ENCODE results near the gene TRIM62.
A peak's percentile ranks its signal among the peaks of the same experiment; 100 is the strongest.

Gene TRIM62

DNA sequence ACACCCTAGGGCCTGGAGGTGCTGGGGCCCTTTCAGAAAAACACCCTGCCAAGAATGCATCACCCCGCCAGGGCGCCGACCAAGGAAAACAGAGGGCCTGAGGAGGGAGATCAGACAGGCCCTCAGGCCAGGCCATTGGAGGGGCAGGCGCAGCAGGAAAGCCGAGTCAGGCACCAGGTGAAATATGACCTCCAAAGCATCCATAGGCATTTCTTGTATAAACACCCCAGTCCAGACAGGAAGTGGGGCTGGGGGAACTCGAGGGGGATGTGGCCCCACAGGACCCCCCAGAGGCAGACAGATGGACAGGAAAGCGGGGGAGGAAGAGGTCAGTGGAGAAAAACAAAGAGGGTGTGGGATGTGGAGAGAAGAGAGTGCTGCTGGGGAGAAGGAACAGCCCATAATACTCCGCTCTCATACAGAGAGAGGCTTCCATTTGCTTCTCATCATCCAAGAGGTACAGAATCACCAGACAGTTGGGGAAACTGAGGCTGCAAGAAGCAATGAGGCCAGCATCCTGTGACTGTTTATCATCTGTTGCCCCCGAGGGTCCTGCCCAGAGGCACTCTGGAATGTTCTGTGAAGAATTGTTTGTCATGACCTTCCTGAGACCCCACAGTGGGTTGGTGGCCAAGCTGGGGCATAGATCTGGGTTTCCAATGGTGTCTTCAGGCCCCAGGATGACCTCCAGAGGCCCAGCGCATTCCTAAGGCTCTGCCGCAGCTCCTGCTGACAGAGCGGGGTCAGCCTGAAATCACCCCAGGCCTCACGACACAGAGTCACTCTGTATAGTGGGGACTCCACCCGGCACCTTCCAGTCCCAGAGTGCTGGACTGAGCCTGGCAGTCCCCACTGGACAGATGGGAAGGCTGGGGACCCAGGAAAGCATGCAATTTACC lies 18.0 kb downstream of the TRIM62 start:
- DNase-seq (ENCODE audit: insufficient read length, low spot score) (no peak), FAIRE-seq (no peak)
- TF ChIP-seq SPI1 (IDR thresholded peaks at IDR 0.05; ENCODE audit: low read depth, low read length) = no peak
- no peak for TF ChIP-seq POLR2AphosphoS5 (IDR thresholded peaks at IDR 0.05; ENCODE audit: low read depth, low read length)
- no peak for TF ChIP-seq POU2F2 (IDR thresholded peaks at IDR 0.05; ENCODE audit: low read depth, low read length)
- TF ChIP-seq TAF1 (IDR thresholded peaks at IDR 0.05; ENCODE audit: low read depth, low read length) = no peak
- no peak for TF ChIP-seq PAX5 (IDR thresholded peaks at IDR 0.05; ENCODE audit: insufficient read depth, low read length, severe bottlenecking)
- no peak for TF ChIP-seq POLR2A (IDR thresholded peaks at IDR 0.05; ENCODE audit: low read depth, low read length)

DNA sequence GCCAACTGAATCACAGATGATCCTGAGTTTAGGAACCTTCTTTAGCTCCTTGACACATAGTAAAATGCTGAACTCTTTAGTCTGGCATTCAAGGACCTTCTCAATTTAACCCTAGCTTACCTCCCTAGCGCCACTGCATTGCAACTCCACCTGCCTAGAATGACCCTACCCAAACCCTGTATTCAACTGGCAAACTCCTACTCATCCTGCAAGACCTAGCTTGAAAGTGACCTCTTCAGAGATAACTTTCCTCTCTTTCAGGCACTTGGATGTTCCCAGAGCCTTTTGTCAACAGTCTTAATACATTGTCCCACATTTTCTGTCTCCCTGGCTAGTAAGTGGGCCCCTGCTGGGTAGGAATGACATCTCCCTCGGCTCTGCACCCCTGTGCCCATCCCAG lies 19.7 kb downstream of the TRIM62 start:
- FAIRE-seq = no peak
- no peak for DNase-seq (ENCODE audit: insufficient read length, low spot score)
- TF ChIP-seq SPI1 (IDR thresholded peaks at IDR 0.05; ENCODE audit: low read depth, low read length) = no peak
- no peak for TF ChIP-seq TAF1 (IDR thresholded peaks at IDR 0.05; ENCODE audit: low read depth, low read length)
- TF ChIP-seq POLR2AphosphoS5 (IDR thresholded peaks at IDR 0.05; ENCODE audit: low read depth, low read length) = no peak
- no peak for TF ChIP-seq POU2F2 (IDR thresholded peaks at IDR 0.05; ENCODE audit: low read depth, low read length)
- TF ChIP-seq PAX5 (IDR thresholded peaks at IDR 0.05; ENCODE audit: insufficient read depth, low read length, severe bottlenecking) = no peak
- no peak for TF ChIP-seq POLR2A (IDR thresholded peaks at IDR 0.05; ENCODE audit: low read depth, low read length)

DNA sequence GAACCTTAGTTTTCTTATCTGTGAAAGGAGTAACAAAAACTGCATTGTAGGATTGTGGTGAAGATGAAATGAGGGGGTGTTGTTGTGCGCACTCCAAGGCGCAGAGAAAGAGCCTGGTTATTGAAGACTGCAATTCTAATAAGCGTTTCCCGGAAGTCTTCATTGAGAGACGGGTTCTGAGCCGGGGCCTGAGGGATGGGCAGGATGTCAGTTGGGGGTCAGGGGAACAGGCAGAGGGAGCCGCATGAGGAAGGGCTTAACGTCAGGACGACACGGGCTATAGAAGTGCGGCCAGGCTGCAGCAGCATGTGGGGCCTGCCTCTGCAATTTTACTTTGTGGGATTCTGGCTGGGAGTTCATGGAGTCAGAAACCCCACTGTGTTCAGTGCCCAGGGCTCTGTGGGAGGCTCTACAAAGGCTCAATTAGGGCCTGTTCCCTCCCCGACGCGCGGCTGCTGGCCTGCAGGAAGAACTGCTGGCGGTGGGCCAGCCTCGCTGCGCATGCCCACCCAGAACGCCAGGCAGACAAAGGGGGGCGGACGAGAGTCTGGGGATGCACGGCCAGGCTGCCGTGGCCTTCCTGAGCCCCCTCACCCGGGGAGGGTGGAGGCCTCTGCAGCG lies 20.7 kb downstream of the TRIM62 start:
- no peak for FAIRE-seq
- no peak for TF ChIP-seq POLR2AphosphoS5 (IDR thresholded peaks at IDR 0.05; ENCODE audit: low read depth, low read length)
- TF ChIP-seq POLR2A (IDR thresholded peaks at IDR 0.05; ENCODE audit: low read depth, low read length) = no peak
- TF ChIP-seq SPI1 (IDR thresholded peaks at IDR 0.05; ENCODE audit: low read depth, low read length) = no peak
- no peak for TF ChIP-seq POU2F2 (IDR thresholded peaks at IDR 0.05; ENCODE audit: low read depth, low read length)
- no peak for TF ChIP-seq TAF1 (IDR thresholded peaks at IDR 0.05; ENCODE audit: low read depth, low read length)
- no peak for TF ChIP-seq PAX5 (IDR thresholded peaks at IDR 0.05; ENCODE audit: insufficient read depth, low read length, severe bottlenecking)
- DNase-seq (ENCODE audit: insufficient read length, low spot score) = no peak

DNA sequence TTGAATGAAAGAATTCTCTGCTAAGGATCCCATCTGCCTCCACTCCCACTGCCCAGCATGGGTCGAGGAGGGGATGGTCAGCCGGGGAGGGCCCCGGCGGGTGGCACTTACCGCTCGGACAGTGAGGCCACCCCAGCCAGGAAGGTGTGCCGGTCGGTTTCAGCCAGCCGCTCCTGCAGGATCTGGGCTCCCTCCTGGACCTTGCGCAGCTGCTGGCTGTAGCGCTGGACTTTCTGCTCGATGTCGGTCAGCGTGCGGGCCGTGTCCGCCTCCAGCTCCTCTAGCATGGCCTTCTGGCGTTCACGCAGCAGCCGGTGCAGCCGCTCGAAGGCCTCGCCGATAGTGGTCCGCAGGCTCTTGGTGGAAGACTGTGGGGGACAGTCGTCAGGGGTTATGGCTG lies 22.3 kb downstream of the TRIM62 start:
- no peak for FAIRE-seq

DNA sequence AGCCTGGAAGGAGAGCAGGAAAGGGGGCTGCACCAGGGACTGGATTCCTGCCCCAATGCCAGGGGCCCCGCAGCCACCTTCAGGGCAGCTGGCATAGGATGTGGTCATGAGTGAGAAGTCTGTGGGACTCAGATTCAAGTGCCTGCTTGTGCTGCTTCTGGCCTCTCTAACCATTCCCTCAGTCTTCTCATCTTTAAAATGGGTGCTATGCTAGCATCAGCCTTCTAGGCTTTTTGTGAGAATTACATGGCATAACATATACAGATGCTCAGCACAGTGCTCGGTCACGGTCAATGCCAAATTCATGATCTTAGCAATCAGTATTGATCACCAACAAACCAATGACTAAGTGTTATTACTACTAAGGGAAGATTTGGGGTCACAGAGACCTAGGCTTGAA lies 23.5 kb downstream of the TRIM62 start:
- TF ChIP-seq PAX5 (IDR thresholded peaks at IDR 0.05; ENCODE audit: insufficient read depth, low read length, severe bottlenecking) (no peak), POU2F2 (IDR thresholded peaks at IDR 0.05; ENCODE audit: low read depth, low read length) (no peak), TAF1 (IDR thresholded peaks at IDR 0.05; ENCODE audit: low read depth, low read length) (no peak)
- FAIRE-seq = no peak

More for the DNA sequence above, 22.3 kb downstream of the TRIM62 start:
- no peak for DNase-seq (ENCODE audit: insufficient read length, low spot score)
- TF ChIP-seq PAX5 (IDR thresholded peaks at IDR 0.05; ENCODE audit: insufficient read depth, low read length, severe bottlenecking) (no peak), TAF1 (IDR thresholded peaks at IDR 0.05; ENCODE audit: low read depth, low read length) (no peak), SPI1 (IDR thresholded peaks at IDR 0.05; ENCODE audit: low read depth, low read length) (no peak), POU2F2 (IDR thresholded peaks at IDR 0.05; ENCODE audit: low read depth, low read length) (no peak), POLR2AphosphoS5 (IDR thresholded peaks at IDR 0.05; ENCODE audit: low read depth, low read length) (no peak), POLR2A (IDR thresholded peaks at IDR 0.05; ENCODE audit: low read depth, low read length) (no peak)

DNA sequence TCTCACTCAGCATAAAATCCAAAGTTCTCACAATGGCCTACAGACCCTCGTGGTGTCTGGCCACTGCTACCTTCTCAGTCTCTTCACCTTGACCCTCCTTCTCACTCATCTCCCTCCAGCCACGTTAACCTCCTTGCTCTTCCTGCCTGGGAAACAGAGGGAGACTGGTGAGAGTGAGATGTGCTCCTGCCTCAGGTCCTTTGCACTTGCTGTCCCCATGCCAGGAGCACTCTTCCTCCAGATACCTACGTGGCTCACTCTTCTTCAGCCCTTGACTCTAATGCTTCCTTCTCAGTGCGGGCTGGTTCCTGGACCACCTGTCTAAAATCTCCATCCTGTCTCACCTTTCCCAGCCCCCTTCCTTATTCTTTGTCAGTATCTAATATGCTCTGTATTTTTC lies 24.7 kb downstream of the TRIM62 start:
- FAIRE-seq (no peak), DNase-seq (ENCODE audit: insufficient read length, low spot score) (no peak)
- TF ChIP-seq POLR2AphosphoS5 (IDR thresholded peaks at IDR 0.05; ENCODE audit: low read depth, low read length) (no peak), PAX5 (IDR thresholded peaks at IDR 0.05; ENCODE audit: insufficient read depth, low read length, severe bottlenecking) (no peak), POU2F2 (IDR thresholded peaks at IDR 0.05; ENCODE audit: low read depth, low read length) (no peak), SPI1 (IDR thresholded peaks at IDR 0.05; ENCODE audit: low read depth, low read length) (no peak), POLR2A (IDR thresholded peaks at IDR 0.05; ENCODE audit: low read depth, low read length) (no peak), TAF1 (IDR thresholded peaks at IDR 0.05; ENCODE audit: low read depth, low read length) (no peak)

More for the DNA sequence above, 23.5 kb downstream of the TRIM62 start:
- no peak for DNase-seq (ENCODE audit: insufficient read length, low spot score)

DNA sequence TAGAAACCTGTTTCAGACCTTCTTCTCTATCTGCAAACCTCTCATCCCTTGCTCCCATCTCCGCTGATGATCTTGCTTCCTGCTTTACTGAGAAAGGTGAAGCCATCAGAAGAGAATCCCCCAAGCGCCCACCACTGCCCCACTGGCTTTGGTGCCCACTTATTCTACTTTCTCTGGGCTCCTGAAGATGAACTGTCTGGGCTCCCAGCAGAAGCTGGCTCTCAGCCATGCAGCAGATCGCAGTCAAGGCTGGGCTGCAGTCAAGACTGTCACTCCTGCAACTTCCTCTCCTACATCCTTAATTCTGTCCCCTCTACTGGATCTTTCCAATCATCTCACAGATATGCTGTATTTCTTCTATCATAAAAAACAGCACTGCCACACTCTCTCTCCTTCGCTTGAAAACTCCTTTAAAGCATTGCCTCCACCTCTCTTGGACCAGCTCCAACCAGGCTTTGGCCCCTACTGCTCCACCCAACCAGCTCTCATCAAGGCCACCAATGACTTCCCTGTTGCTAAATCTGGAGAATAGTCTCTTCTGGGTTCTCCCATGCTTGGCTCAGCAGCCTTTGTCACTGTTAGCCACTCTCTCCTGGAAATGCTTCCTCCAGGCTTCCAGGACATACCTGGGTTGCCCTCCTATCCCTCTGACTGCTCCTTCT lies 25.8 kb downstream of the TRIM62 start:
- DNase-seq (ENCODE audit: insufficient read length, low spot score) (no peak), FAIRE-seq (no peak)
- no peak for TF ChIP-seq PAX5 (IDR thresholded peaks at IDR 0.05; ENCODE audit: insufficient read depth, low read length, severe bottlenecking)
- TF ChIP-seq TAF1 (IDR thresholded peaks at IDR 0.05; ENCODE audit: low read depth, low read length) = no peak
- TF ChIP-seq POU2F2 (IDR thresholded peaks at IDR 0.05; ENCODE audit: low read depth, low read length) = no peak
- no peak for TF ChIP-seq POLR2AphosphoS5 (IDR thresholded peaks at IDR 0.05; ENCODE audit: low read depth, low read length)
- TF ChIP-seq SPI1 (IDR thresholded peaks at IDR 0.05; ENCODE audit: low read depth, low read length) = no peak
- TF ChIP-seq POLR2A (IDR thresholded peaks at IDR 0.05; ENCODE audit: low read depth, low read length) = no peak

DNA sequence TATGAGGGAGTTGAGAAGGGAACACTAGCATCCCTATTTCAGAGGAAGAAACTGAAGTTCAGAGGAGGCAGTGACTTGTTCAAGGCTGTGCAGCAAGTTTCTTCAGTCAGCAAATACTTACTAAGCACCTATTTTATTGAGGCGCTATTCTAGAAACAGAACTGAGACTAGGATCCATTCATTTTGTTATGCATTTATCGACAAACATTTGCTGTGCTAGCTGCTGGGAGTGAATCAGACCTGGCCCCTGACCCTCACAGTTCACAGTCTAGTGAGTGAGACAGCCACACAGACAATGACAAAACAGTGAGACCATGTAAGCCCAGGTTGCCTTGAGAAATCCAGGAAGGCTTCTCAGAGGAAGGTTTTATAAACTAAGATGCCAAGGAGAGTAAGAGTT lies 28.2 kb downstream of the TRIM62 start:
- TF ChIP-seq POLR2A (IDR thresholded peaks at IDR 0.05; ENCODE audit: low read depth, low read length) = no peak
- TF ChIP-seq POU2F2 (IDR thresholded peaks at IDR 0.05; ENCODE audit: low read depth, low read length) = no peak
- TF ChIP-seq POLR2AphosphoS5 (IDR thresholded peaks at IDR 0.05; ENCODE audit: low read depth, low read length) = no peak
- TF ChIP-seq TAF1 (IDR thresholded peaks at IDR 0.05; ENCODE audit: low read depth, low read length) = no peak
- TF ChIP-seq PAX5 (IDR thresholded peaks at IDR 0.05; ENCODE audit: insufficient read depth, low read length, severe bottlenecking) = no peak
- TF ChIP-seq SPI1 (IDR thresholded peaks at IDR 0.05; ENCODE audit: low read depth, low read length) = no peak
- peak; percentile 16 for FAIRE-seq

More for the DNA sequence above, 28.2 kb downstream of the TRIM62 start:
- DNase-seq (ENCODE audit: insufficient read length, low spot score) = no peak

All from GM12891 (cell line).